MG63 (cell line): ENCODE measurements around the gene USP40. TPM values are rescaled to one million over a fixed set of nuclear protein-coding genes. Genes with fewer than 3 reads are reported as not detected.
"Not testable (repeated sequence)": the region's sequence is repeated elsewhere in the genome, so short reads cannot be mapped to it uniquely, and the experiment has no call there.

Source experiments
- DNase-seq: peaks from one replicate; pipeline ENCODE4 v3.0.0-alpha.2; 2020
- H3K27me3 ChIP-seq: fragments of 250-450 bp; sonication (Bioruptor Pico); 2 replicates; pipeline ENCODE4 v1.5.1; 2020; ENCODE audit warnings: mild to moderate bottlenecking, moderate library complexity
- H3K36me3 ChIP-seq: fragments of 250-450 bp; sonication (Bioruptor Pico); 2 replicates; pipeline ENCODE4 v1.5.1; 2020; ENCODE audit warnings: mild to moderate bottlenecking, moderate library complexity
- H3K4me3 ChIP-seq: fragments of 250-450 bp; sonication (Bioruptor Pico); 2 replicates; pipeline ENCODE4 v1.5.1; 2020; ENCODE audit warnings: mild to moderate bottlenecking, moderate library complexity
- H3K9me3 ChIP-seq: fragments of 250-450 bp; sonication (Bioruptor Pico); 2 replicates; pipeline ENCODE4 v1.5.1; 2020; ENCODE audit warnings: mild to moderate bottlenecking, moderate library complexity
- total RNA-seq: library from RNA; depleted of rRNA; stranded (reverse); fragments of >200 nt; shearing (Covaris generic); gene quantifications from 2 replicates; pipeline ENCODE4 v1.2.3, GENCODE V29; 2014; ENCODE audit warnings: low replicate concordance; rRNA removed

The USP40 gene, protein sequence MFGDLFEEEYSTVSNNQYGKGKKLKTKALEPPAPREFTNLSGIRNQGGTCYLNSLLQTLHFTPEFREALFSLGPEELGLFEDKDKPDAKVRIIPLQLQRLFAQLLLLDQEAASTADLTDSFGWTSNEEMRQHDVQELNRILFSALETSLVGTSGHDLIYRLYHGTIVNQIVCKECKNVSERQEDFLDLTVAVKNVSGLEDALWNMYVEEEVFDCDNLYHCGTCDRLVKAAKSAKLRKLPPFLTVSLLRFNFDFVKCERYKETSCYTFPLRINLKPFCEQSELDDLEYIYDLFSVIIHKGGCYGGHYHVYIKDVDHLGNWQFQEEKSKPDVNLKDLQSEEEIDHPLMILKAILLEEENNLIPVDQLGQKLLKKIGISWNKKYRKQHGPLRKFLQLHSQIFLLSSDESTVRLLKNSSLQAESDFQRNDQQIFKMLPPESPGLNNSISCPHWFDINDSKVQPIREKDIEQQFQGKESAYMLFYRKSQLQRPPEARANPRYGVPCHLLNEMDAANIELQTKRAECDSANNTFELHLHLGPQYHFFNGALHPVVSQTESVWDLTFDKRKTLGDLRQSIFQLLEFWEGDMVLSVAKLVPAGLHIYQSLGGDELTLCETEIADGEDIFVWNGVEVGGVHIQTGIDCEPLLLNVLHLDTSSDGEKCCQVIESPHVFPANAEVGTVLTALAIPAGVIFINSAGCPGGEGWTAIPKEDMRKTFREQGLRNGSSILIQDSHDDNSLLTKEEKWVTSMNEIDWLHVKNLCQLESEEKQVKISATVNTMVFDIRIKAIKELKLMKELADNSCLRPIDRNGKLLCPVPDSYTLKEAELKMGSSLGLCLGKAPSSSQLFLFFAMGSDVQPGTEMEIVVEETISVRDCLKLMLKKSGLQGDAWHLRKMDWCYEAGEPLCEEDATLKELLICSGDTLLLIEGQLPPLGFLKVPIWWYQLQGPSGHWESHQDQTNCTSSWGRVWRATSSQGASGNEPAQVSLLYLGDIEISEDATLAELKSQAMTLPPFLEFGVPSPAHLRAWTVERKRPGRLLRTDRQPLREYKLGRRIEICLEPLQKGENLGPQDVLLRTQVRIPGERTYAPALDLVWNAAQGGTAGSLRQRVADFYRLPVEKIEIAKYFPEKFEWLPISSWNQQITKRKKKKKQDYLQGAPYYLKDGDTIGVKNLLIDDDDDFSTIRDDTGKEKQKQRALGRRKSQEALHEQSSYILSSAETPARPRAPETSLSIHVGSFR
- 23.4 and 34.6 TPM in 2 replicates for total RNA-seq

- H3K4me3 ChIP-seq = peak within 1 kb of the TSS; percentile 84
- H3K9me3 ChIP-seq = no peaks in the 10 kb centered on the region; the same call in 1 of the 2 replicates
- DNase-seq = peak; percentile 92
- H3K36me3 ChIP-seq = peaks cover 6% of the 10 kb centered on the region
- no peaks in the 10 kb centered on the region for H3K27me3 ChIP-seq
These were observed at the start of gene USP40 for GRCh38 chr2:233566141-233566956. Gene USP40, minus strand, starts transcription at chr2:233566782. Its CDS starts 1,228 bp downstream, at chr2:233565554.

GRCh38 chr2:233611284-233611683, 44.7 kb upstream of the USP40 start:
- Histone ChIP-seq H3K4me3 (no peak overlapping the region), H3K36me3 (no peaks in the 10 kb centered on the region), H3K9me3 (peaks cover 12% of the 10 kb centered on the region), H3K27me3 (no peaks in the 10 kb centered on the region)
- DNase-seq = no peak

GRCh38 chr2:233605680-233606079, 39.1 kb upstream of the USP40 start:
- Histone ChIP-seq H3K9me3 (peaks cover 2% of the 10 kb centered on the region; the same call in 1 of the 2 replicates), H3K27me3 (no peaks in the 10 kb centered on the region)

DNA sequence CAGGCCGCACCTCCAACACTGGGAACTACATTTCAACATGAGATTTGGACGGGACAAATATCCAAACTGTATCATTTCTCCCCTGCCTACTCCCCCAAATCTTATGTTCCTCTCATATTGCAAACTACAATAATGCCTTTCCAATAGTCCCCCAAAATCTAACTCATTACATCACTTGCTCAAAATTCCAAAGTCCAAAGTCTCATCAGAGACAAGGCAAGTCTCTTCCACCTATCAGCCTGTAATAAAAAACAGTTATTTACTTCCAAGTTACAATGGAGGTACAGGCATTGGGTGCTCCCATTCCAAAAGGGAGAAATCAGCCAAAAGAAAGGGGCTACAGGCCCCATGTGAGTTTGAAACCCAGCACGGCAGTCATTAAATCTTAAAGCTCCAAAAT, 38.2 kb upstream of the USP40 start:
- Histone ChIP-seq H3K27me3 (no peaks in the 10 kb centered on the region), H3K36me3 (no peaks in the 10 kb centered on the region), H3K9me3 (no peaks in the 10 kb centered on the region), H3K4me3 (no peak overlapping the region)
- DNase-seq = no peak

More at GRCh38 chr2:233605680-233606079, 39.1 kb upstream of the USP40 start:
- no peak for DNase-seq
- Histone ChIP-seq H3K36me3 (no peaks in the 10 kb centered on the region), H3K4me3 (no peak overlapping the region)

DNA sequence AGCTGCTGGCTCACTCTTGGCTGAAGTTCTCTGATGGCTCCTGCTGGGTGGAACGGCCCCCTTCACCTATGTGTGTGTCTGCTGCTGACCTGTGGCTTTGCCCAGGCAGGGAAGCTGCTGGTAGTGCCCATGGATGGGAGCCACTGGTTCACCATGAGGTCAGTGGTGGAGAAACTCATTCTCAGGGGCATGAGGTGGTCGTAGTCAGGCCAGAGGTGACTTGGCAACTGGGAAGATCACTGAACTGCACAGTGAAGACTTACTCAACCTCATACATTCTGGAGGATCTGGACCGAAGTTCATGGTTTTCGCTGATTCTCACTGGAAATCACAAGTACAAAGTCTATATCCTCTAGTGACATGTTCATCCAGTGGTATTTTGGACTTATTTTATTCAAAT, 36.9 kb upstream of the USP40 start:
- DNase-seq = no peak
- no peaks in the 10 kb centered on the region for H3K9me3 ChIP-seq

GRCh38 chr2:233602076-233602475, 35.5 kb upstream of the USP40 start:
- H3K4me3 ChIP-seq = no peak overlapping the region
- H3K36me3 ChIP-seq = no peaks in the 10 kb centered on the region
- DNase-seq = no peak
- H3K9me3 ChIP-seq = no peaks in the 10 kb centered on the region
- no peaks in the 10 kb centered on the region for H3K27me3 ChIP-seq

More for the DNA sequence above, 36.9 kb upstream of the USP40 start:
- no peak overlapping the region for H3K4me3 ChIP-seq
- H3K27me3 ChIP-seq = no peaks in the 10 kb centered on the region
- H3K36me3 ChIP-seq = no peaks in the 10 kb centered on the region

- Histone ChIP-seq H3K4me3 (no peak overlapping the region), H3K27me3 (no peaks in the 10 kb centered on the region), H3K36me3 (no peaks in the 10 kb centered on the region), H3K9me3 (no peaks in the 10 kb centered on the region)
- DNase-seq = no peak
These were observed 33.8 kb upstream of the USP40 start for GRCh38 chr2:233600386-233600785.

DNA sequence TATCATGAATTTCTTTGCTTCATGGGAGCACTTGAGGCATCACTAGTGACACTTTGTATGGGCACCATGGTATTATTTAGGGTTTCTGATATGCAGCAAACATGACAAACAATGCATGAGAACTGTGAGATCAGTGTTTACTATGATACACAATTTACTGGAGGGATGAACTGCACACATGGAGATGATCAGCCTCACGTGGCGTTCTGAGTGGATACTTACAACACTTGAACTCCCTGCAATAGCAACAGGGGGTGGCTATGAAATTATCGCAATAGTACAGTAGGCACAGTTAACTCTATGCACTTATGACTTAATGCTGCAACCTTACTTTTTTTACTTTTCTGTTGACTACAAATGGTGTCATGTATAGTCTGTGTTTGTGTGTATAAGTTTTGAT, 32.4 kb upstream of the USP40 start:
- Histone ChIP-seq H3K27me3 (no peaks in the 10 kb centered on the region), H3K36me3 (no peaks in the 10 kb centered on the region), H3K4me3 (no peak overlapping the region), H3K9me3 (no peaks in the 10 kb centered on the region)
- no peak for DNase-seq

- Histone ChIP-seq H3K27me3 (no peaks in the 10 kb centered on the region), H3K36me3 (no peaks in the 10 kb centered on the region), H3K9me3 (no peaks in the 10 kb centered on the region), H3K4me3 (no peak overlapping the region)
- DNase-seq = no peak
These were observed 30.9 kb upstream of the USP40 start for GRCh38 chr2:233597522-233597921.

DNA sequence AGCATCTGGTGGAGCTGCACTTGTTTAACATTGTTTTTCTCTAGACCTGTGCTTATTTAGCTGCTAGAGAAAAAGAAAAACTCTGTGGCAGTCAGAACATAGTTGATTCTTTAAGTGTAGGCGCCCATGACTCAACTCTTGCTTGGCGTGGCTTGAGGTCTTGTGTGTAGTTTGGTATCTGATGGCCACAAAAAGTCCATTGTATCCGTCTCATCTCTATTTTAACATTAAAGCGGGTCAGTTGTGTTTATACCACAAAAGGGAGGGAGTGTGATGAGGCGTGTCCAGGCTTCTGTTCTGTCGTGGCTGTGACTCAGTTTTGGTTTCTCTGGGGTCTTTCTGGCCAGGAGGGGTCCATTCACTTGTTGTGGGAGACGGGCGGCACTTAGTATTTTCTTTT, 26.6 kb upstream of the USP40 start:
- Histone ChIP-seq H3K4me3 (no peak overlapping the region), H3K27me3 (no peaks in the 10 kb centered on the region), H3K9me3 (no peaks in the 10 kb centered on the region), H3K36me3 (no peaks in the 10 kb centered on the region)
- no peak for DNase-seq

DNA sequence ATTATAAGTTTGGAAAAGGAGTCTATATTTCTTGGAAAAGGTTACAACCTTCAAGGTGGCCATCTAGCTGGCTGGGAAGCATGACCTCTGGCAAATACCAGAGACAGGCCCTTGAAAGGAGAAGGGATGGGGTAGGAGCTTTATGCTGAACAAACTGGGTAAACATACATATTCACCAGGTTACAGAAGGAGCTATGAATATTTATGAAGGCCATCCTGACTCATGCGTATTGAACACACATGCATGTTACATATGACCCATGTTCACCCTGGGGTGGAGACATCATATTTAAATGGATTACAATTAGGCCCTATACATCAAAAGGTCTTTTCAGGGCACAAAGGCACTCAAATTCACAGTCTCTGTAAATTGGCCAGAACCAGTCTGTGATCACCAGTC, 26.1 kb upstream of the USP40 start:
- not testable (repeated sequence) for H3K4me3 ChIP-seq, H3K36me3 ChIP-seq, H3K9me3 ChIP-seq, H3K27me3 ChIP-seq, DNase-seq

DNA sequence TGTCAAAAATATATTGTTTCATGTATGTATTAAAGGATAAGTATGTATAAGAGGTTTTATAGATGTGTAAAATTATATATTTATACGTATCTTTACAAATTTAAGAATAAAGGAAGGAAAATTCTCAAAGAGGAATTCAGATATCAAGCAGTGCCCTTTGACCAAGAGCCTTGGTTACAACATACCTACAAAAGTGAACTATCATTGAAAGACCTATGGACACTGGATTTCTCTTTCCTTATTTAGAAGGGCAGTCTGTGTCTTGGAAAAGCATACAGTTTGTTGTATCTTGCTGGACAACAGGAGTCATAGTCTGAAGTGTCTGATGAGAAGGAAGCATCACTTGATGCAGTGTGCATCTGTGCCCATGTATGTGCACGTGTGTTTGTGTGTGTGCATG, 21.8 kb upstream of the USP40 start:
- Histone ChIP-seq H3K36me3 (no peaks in the 10 kb centered on the region), H3K4me3 (no peak overlapping the region), H3K27me3 (no peaks in the 10 kb centered on the region), H3K9me3 (no peaks in the 10 kb centered on the region)
- DNase-seq = no peak

GRCh38 chr2:233584210-233584609, 17.6 kb upstream of the USP40 start:
- no peaks in the 10 kb centered on the region for H3K9me3 ChIP-seq
- H3K4me3 ChIP-seq = no peak overlapping the region
- H3K27me3 ChIP-seq = no peaks in the 10 kb centered on the region
- no peaks in the 10 kb centered on the region for H3K36me3 ChIP-seq
- no peak for DNase-seq

DNA sequence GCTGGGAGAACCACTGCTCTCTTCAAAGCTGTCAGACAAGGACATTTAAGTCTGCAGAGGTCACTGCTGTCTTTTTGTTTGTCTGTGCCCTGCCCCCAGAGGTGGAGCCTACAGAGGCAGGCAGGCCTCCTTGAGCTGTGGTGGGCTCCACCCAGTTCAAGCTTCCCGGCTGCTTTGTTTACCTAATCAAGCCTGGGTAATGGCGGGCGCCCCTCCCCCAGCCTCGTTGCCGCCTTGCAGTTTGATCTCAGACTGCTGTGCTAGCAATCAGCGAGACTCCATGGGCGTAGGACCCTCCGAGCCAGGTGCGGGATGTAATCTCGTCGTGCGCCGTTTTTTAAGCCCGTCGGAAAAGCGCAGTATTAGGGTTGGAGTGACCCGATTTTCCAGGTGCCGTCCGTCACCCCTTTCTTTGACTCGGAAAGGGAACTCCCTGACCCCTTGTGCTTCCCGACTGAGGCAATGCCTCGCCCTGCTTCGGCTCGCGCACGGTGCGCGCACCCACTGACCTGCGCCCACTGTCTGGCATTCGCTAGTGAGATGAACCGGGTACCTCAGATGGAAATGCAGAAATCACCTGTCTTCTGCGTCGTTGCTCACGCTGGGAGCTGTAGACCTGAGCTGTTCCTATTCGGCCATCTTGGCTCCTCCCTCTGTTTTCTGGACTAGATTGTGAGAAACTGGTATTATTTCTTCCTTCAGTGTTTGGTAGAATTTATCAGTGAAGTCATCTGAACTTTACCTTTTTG, 16.8 kb upstream of the USP40 start:
- H3K9me3 ChIP-seq, H3K27me3 ChIP-seq, H3K36me3 ChIP-seq, DNase-seq, H3K4me3 ChIP-seq: not testable (repeated sequence)

DNA sequence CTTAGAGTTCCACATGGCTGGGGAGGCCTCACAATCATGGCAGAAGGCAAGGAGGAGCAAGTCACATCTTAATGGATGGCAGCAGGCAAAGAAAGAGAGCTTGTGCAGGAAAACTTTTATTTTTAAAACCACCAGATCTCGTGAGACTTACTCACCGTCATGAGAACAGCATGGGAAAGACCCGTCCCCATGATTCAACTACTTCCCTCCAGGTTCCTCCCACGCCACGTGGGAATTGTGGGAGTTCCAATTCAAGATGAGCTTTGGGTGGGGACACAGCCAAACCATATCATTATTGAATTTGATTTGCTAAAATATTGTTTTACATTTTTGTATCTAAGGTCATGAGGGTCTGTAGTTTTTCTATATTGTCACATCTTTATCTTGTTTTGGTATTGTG, 10.8 kb upstream of the USP40 start:
- not testable (repeated sequence) for DNase-seq, H3K36me3 ChIP-seq, H3K9me3 ChIP-seq, H3K4me3 ChIP-seq, H3K27me3 ChIP-seq
